Measurements from ENCODE around the gene STXBP1.

GRCh38 chr9:127680846-127681245, 68.8 kb downstream of the STXBP1 start:
- TF ChIP-seq ZNF214 (tag by site-specific recombination; IDR thresholded peaks at IDR 0.05; ENCODE audit: borderline replicate concordance) (no peak), CTCF (tag by site-specific recombination; IDR thresholded peaks at IDR 0.05) (no peak), ZNF274 (IDR thresholded peaks at IDR 0.05; ENCODE audit: low read length) (no peak), ZNF274 (tag by site-specific recombination; IDR thresholded peaks at IDR 0.05; ENCODE audit: borderline replicate concordance) (no peak), REST (tag by site-specific recombination; IDR thresholded peaks at IDR 0.05) (no peak), ZNF704 (tag by site-specific recombination; IDR thresholded peaks at IDR 0.05) (no peak), TRIM28 (IDR thresholded peaks at IDR 0.05; ENCODE audit: borderline replicate concordance, low read length) (no peak)

Data from HEK293 (cell line).